Stimulated activated CD4-positive, alpha-beta T cell treated with anti-CD3 and anti-CD28 coated beads, Interleukin-1b, Interleukin-23, amount 100 ng/mL, for 1 hour (primary cell): ENCODE data around the gene SFMBT2.
"Not testable (repeated sequence)": the region's sequence is repeated elsewhere in the genome, so short reads cannot be mapped to it uniquely, and the experiment has no call there.

Experiments used
- DNase-seq, 2 donors: peaks; one replicate each; pipeline ENCODE4 v3.0.0-alpha.2; 2020; ENCODE audit warnings: low read depth in 2 of 2

SFMBT2 gene

GRCh38 chr10:7401156-7401555 lies 9.7 kb downstream of the SFMBT2 start:
- DNase-seq, result no peak

DNA sequence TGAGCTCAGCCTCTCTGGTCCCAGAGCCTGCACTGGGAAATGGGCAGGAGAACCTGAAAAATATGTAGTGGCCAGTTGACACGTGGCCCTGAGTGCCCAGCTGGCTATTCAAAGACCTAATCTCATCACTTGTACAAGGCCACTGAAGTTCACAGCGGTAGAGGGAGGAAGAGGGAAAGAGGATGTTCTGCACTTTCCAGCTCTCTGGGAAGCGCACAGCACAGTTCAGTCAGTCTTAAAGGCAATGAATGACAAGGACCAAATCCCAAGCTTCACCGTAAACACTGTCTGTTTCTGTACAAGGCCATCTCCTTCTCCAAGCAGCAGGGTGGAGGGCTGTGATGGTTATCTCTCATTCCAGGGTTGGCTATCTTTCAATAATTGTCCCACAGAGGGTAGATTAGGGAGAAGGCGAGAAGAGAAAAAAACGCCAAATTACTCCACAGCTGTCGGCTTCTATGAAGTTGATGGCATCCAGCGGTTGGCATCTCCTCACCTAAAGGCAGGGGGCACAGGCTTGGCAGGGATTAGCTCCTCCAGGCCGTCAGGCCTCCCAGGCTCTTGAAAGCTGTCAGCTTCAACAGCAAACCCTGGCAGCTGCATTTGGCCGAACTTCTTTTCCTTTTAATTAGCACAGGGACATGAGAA lies 10.6 kb downstream of the SFMBT2 start:
- no peak for DNase-seq

DNA sequence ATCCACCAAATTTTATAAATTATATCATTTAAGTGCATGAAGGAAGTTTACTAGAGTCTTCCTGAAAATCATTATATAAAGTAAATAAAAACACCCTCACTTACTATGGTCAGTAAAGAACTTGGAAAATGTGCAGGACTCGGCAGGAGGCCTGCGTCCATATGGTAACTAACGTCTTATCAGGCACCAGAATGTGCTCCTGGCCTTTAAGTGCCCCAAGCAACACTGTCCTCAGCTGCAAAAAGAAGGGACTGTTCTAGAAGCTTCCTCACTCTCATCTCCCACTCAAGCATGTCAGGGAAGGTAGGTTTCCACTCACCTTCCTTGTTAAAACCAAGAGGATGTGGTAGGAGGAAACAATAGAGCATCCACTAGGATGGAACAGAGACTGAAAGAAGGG lies 11.3 kb downstream of the SFMBT2 start:
- no peak for DNase-seq

- DNase-seq, result no peak
These were observed 13.5 kb downstream of the SFMBT2 start for GRCh38 chr10:7397049-7398035.

- DNase-seq, result not testable (repeated sequence)
These were observed 18.5 kb downstream of the SFMBT2 start for GRCh38 chr10:7392301-7392700.

DNA sequence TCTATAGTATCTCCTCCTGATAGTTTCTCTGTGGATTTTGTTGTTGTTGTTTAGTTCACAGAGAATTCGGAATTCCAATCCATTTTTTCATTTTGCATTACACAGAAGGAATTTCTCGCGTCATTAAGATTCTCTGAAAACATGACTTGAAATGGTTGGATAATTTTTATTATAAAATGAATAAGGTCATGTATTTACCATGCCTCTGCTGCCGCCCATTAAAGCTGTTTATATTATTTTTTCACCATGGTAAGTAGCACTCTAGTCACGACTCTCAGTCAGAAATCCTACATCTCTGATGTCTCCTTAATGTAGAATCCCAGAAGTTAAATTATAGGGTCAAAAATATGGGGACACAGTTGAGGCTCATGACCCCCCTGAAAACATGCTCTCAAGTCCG lies 19.1 kb downstream of the SFMBT2 start:
- no peak for DNase-seq

- DNase-seq, result not testable (repeated sequence)
These were observed 20.1 kb downstream of the SFMBT2 start for GRCh38 chr10:7390689-7391110.

DNA sequence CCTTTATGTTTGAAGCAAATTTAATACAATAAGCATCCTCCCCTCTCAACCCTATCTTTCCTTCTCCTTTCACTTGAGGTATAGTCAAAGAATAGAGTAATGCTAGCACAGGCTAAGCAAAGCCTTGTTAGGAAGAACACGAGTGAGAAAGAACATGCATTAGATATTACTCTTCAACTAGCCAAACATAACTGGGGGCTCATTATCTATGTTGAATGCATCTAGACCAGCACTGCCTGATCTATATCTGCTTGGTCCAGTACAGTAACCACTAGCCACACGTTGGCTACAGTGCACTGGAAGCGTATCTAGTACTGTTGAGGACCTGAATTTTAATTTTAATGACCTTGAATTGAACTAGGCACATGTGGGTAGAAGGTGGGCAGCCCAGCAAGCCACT lies 21.0 kb downstream of the SFMBT2 start:
- DNase-seq, result no peak

DNA sequence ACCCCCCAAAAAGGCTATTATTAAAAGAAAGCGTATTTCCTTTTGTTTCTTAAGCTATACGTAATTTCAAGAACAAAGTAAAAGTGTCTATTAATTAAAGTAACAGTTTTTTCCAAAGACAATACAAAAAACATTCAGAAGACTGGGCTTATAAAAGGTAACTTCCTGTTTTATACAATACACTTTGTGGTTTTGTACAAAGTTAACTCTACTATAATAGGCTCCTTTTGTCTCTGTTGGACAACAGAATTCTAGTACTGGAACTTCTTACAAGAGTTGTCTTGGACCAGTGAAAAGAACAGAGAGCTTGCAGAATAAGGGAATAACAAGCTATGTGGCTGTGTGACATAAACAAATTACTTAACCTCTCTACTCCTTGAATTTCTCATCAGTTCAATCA lies 21.5 kb downstream of the SFMBT2 start:
- DNase-seq, result no peak

- no peak for DNase-seq
These were observed 22.2 kb downstream of the SFMBT2 start for GRCh38 chr10:7388602-7389001.

- DNase-seq, result not testable (repeated sequence)
These were observed 22.7 kb downstream of the SFMBT2 start for GRCh38 chr10:7388149-7388548.

DNA sequence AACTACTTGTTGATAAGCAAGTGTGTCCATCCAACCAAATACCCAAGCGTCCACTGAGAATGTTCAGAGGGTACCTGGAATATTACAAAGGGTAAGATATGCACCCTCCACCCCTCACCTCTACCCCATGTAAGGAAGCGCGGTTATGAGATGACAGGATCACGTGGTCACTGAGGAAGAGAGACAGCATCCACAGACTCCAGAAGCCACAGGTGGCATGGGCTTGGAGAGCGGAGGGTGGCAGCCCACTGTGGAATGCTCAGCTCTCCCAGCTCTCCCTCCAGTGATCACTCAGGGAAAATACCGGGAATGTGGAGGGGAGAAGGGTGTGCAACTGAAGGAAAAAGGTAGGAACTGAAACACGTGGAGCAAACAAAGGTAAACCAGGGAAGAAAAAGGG lies 25.7 kb downstream of the SFMBT2 start:
- DNase-seq, result no peak

DNA sequence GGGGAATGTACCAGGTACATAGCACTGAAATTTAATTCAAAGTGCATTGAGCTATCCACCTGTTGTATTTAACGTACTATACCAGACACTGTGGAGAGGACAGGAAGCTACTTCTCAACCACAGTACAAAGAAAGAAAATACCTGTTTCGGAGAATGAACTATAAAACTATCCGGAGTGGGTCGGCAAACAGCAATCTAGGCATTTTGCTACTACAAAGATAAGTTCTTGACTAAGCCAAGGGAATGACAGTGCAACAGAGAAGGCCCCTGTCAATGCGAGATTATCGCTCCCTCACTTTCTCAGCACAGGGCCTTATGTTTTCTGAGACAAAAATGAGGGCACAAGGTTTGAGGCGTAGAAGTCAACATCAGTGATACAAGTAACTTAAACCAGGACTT lies 27.4 kb downstream of the SFMBT2 start:
- DNase-seq, result no peak

- no peak for DNase-seq
These were observed 30.1 kb downstream of the SFMBT2 start for GRCh38 chr10:7380704-7381241.

GRCh38 chr10:7378602-7379403 lies 32.0 kb downstream of the SFMBT2 start:
- DNase-seq, result no peak

DNA sequence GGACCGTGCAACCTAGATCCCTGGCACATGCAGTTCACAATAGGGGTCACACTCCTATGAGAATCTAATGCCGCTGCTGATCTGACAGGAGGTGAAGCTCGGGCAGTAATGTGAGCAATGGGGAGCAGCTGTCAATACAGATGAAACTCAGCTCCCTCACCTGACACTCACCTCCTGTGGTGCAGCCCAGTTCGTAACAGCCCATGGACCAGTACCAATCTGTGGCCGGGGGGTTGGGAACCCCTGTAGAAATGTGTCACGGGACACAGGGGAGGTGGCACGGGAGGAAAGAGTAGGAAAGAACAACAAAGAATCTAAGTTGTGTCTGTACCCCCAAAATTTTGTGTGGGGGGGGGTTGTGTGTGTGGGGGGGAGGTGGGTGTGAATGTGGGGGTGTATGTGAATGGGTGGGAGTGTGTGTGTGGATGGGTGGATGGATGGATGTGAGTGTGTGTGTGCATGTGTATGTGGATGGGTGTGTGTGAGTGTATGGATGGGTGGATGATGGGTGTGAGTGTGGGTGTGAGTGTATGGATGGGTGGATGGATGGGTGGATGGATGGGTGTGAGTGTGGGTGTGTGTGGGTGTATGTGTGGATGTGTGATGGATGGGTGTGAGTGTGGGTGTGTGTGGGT lies 33.1 kb downstream of the SFMBT2 start:
- no peak for DNase-seq

GRCh38 chr10:7374795-7375194 lies 36.0 kb downstream of the SFMBT2 start:
- DNase-seq, result no peak

DNA sequence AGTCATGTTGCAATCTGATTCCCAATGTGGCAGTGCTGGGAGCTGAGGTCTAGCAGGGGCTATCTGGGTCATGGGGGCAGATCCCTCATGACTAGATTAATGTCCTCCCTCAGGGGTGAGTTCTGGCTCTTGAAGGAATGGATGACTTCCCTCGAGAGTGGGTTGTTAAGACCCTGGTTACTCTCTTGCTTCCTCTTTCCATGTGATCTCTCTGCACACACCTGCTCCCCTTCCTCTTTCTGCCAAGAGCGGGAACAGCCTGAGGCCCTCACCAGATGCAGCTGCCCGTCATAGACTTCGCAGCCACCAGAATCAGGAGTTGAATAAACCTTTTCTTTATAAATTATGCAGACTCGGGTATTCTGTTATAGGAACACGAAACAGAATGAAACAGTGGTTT lies 37.8 kb downstream of the SFMBT2 start:
- no peak for DNase-seq

DNA sequence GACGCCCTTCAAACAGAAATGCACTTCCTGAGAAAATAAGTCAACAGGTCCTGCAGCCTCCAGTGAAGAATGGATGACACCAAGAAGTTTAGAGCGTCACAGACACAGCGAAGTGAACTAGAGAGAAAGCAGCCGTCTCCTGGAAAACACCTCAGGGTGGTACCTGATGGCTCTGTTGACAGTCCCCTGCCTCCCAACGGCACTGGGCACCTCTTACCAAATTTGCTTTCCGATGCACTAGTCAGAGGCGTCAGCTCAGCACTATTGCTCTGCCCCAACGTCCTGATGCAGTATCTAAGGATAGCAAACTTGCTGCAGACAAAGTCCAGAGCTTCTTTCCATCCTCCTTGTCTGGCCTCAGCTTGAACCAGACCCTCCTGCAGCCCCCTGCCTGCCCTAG lies 38.3 kb downstream of the SFMBT2 start:
- no peak for DNase-seq

- DNase-seq, result no peak
These were observed 40.3 kb downstream of the SFMBT2 start for GRCh38 chr10:7370511-7370910.

DNA sequence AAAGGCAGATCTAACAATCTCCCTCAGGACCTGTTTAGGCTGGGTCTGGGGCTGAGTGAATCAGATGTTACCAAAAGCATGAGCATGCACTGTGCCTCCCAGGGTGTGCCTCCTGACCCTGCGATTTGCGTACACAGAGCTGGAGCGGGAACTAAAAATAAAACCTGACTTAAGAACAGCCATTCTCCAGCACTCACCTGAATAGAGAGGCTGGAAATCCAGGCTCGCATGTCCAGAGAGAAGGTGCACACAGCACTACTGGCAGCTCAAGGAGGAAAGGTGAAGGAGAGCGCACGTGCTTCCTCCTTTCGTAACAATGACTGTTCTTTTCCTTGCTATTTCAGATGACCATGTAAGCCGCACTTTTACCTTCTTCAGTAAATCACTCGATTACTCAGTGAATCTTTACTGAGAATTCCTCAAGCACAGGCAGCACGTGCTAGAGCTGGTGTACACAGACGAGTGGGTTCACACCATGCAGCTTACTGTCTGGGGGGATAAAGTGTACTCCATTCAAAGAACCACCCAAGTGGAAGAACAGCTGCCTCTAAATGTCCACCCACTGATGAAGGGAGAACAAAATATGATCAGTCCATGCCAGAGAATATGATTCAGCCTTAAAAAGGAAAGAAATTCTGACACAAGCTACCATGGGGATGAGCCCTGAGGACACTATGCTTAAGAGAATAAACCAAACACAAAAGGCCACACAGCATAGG lies 45.6 kb downstream of the SFMBT2 start:
- no peak for DNase-seq
